GM23338 (cell line): ENCODE results near the gene DDX54.

Experiments used
- CREB1 ChIP-seq: fragments of 250-450 bp; sonication (Bioruptor Pico); IDR thresholded peaks from 2 replicates; pipeline ENCODE4 v1.5.0; 2020; ENCODE audit warnings: low read depth, mild to moderate bottlenecking, moderate library complexity
- EZH2 ChIP-seq: fragments of 200-600 bp; sonication (generic); IDR thresholded peaks from one replicate; pipeline ENCODE4 v1.8.0; 2017; ENCODE audit warnings: antibody characterized with exemption, mild to moderate bottlenecking, low read depth; ENCODE audit not compliant: unreplicated experiment
- EZH2phosphoT487 ChIP-seq: fragments of 200-600 bp; sonication (generic); IDR thresholded peaks from one replicate; pipeline ENCODE4 v1.8.1; 2018; ENCODE audit warnings: antibody characterized with exemption; ENCODE audit not compliant: unreplicated experiment
- JUNB ChIP-seq: IDR thresholded peaks from one replicate; pipeline ENCODE4 v1.6.1; 2016; ENCODE audit warnings: antibody characterized with exemption; ENCODE audit not compliant: unreplicated experiment
- NANOG ChIP-seq: IDR thresholded peaks from 2 replicates; pipeline ENCODE4 v1.6.1; 2016; ENCODE audit warnings: antibody characterized with exemption, borderline replicate concordance
- POLR2AphosphoS5 ChIP-seq: IDR thresholded peaks from 2 replicates; pipeline ENCODE4 v1.6.1; 2016; ENCODE audit warnings: antibody characterized with exemption, low read depth
- REST ChIP-seq: IDR thresholded peaks from one replicate; pipeline ENCODE4 v1.6.1; 2018; ENCODE audit warnings: antibody characterized with exemption; ENCODE audit not compliant: unreplicated experiment
- STAT1 ChIP-seq: IDR thresholded peaks from one replicate; pipeline ENCODE4 v1.6.1; 2016; ENCODE audit warnings: antibody characterized with exemption; ENCODE audit not compliant: unreplicated experiment
- ZNF331 ChIP-seq: fragments of 250-450 bp; sonication (Bioruptor Pico); IDR thresholded peaks from 2 replicates; pipeline ENCODE4 v1.5.0; 2020; ENCODE audit warnings: low read depth, mild to moderate bottlenecking, moderate library complexity
- ZNF462 ChIP-seq: fragments of 250-450 bp; sonication (Bioruptor Pico); IDR thresholded peaks from 2 replicates; pipeline ENCODE4 v1.5.0; 2020; ENCODE audit warnings: mild to moderate bottlenecking, moderate library complexity
- TF ChIP-seq, protein P1 (sequence below), 2 experiments: fragments of 200-600 bp in 1 of 2; sonication (generic) in 1 of 2; conservative IDR thresholded peaks; 2 replicates each; pipeline versions ENCODE4 v1.5.1 to v1.6.1; 2016 to 2017; ENCODE audit warnings: antibody characterized with exemption in 2 of 2, low read depth in 2 of 2, mild to moderate bottlenecking in 2 of 2, moderate library complexity in 1 of 2
- TF ChIP-seq, protein P2 (sequence below): IDR thresholded peaks from 2 replicates; pipeline ENCODE4 v1.6.1; 2016; ENCODE audit warnings: antibody characterized with exemption

DNA sequence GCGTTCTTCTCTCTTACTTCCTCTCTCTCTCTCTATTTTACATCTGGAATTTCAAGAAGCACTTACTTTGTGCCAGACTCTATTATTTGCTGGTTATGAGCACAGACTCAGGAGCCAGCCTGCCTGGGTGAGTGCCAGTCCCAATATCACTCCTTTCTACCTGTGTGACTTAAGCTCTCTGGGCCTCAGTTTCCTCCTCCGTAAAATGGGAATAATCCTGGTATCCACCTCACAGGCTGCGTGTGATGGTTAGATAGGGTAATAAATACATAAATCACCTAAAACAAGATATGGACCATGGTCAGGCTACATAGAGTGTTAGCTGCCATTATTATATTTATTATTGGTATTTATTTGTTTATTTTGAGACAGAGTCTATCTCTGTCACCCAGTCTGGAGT is 74.0 kb downstream of the DDX54 start:
- TF ChIP-seq EZH2 (no peak), EZH2phosphoT487 (no peak), REST (no peak), JUNB (no peak), POLR2AphosphoS5 (no peak), NANOG (no peak), ZNF462 (no peak), CREB1 (no peak), ZNF331 (no peak), STAT1 (no peak)
- TF ChIP-seq, protein P1, sequence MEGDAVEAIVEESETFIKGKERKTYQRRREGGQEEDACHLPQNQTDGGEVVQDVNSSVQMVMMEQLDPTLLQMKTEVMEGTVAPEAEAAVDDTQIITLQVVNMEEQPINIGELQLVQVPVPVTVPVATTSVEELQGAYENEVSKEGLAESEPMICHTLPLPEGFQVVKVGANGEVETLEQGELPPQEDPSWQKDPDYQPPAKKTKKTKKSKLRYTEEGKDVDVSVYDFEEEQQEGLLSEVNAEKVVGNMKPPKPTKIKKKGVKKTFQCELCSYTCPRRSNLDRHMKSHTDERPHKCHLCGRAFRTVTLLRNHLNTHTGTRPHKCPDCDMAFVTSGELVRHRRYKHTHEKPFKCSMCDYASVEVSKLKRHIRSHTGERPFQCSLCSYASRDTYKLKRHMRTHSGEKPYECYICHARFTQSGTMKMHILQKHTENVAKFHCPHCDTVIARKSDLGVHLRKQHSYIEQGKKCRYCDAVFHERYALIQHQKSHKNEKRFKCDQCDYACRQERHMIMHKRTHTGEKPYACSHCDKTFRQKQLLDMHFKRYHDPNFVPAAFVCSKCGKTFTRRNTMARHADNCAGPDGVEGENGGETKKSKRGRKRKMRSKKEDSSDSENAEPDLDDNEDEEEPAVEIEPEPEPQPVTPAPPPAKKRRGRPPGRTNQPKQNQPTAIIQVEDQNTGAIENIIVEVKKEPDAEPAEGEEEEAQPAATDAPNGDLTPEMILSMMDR (conservative IDR thresholded peaks at IDR 0.05; ENCODE audit: low read depth in 2 of 2): no peak
- TF ChIP-seq, protein P2, sequence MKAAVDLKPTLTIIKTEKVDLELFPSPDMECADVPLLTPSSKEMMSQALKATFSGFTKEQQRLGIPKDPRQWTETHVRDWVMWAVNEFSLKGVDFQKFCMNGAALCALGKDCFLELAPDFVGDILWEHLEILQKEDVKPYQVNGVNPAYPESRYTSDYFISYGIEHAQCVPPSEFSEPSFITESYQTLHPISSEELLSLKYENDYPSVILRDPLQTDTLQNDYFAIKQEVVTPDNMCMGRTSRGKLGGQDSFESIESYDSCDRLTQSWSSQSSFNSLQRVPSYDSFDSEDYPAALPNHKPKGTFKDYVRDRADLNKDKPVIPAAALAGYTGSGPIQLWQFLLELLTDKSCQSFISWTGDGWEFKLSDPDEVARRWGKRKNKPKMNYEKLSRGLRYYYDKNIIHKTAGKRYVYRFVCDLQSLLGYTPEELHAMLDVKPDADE: no peak
